ENCODE data around the gene GPD2. TPM values are rescaled to one million over a fixed set of nuclear protein-coding genes. Genes with fewer than 3 reads are reported as not detected.

Gene GPD2
- total and polyA plus RNA-seq, 2 of the 4 experiments (the other 2 are of a cell fraction) = 20.4 to 100 TPM

DNA sequence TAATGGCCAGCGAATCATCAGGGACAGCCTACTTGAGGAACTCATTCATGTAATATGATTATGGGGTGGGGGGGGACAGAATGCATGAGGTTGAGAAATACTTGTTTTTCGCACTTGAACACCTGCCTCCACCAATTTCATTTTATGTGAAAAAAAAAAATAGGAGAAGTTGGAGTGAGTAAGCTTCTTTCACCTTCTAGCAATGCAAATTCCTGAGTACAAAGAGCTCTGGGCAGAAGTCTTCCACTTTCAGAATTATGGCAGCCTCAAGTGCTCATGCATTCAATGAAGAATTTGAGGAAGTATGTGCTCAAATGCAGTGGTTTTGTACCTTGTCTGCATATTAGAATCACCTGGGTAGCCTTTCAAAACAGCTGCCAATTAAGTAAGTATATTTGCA is 40.1 kb upstream of the GPD2 start:
- no peak for DNase-seq
- Histone ChIP-seq H3K4me3 (ENCODE audit: insufficient read depth, low read depth, low read length) (no peak overlapping the region), H3K56ac (ENCODE audit: extremely low read depth, insufficient read depth, low read length) (no peak overlapping the region), H3K4me1 (ENCODE audit: control insufficient read depth, insufficient read depth, low read length) (peaks cover 5% of the 10 kb centered on the region), H2AK5ac (ENCODE audit: low read depth, low read length) (no peak overlapping the region), H3K14ac (replicated peaks; ENCODE audit: low read depth, low read length) (no peak overlapping the region), H2BK5ac (ENCODE audit: low read depth, low read length, poor library complexity, severe bottlenecking) (no peak overlapping the region), H2BK20ac (ENCODE audit: low read depth, low read length) (no peak overlapping the region), H3K9me3 (ENCODE audit: control insufficient read depth, insufficient read depth, low read length) (no peaks in the 10 kb centered on the region), H3K18ac (ENCODE audit: low read depth, low read length) (no peak overlapping the region), H3K4me2 (ENCODE audit: low read depth, low read length) (no peak overlapping the region), H2BK120ac (ENCODE audit: low read depth, low read length) (no peak overlapping the region), H3K79me1 (ENCODE audit: low read depth in 1 of 2, low read length in 2 of 2) (no peaks in the 10 kb centered on the region), H3K23ac (ENCODE audit: low read depth, low read length) (no peak overlapping the region), H3K4ac (ENCODE audit: low read depth, low read length) (no peak overlapping the region), H4K91ac (ENCODE audit: insufficient read depth, low read depth, low read length) (no peak overlapping the region), H2AK9ac (replicated peaks; ENCODE audit: low read depth, low read length, poor library complexity) (no peak overlapping the region), H2BK15ac (ENCODE audit: low read depth, low read length) (no peak overlapping the region), H3K9ac (ENCODE audit: low read depth, low read length) (no peak overlapping the region), H4K20me1 (ENCODE audit: insufficient read depth, low read length) (peaks cover 3% of the 10 kb centered on the region; the same call in 1 of the 2 replicates), H4K5ac (ENCODE audit: low read depth, low read length) (no peak overlapping the region), H2AFZ (replicated peaks; ENCODE audit: low read length, poor library complexity) (no peak overlapping the region), H3K9me1 (ENCODE audit: insufficient read depth, low read length) (peaks cover 4% of the 10 kb centered on the region; the same call in 1 of the 2 replicates), H3K27me3 (ENCODE audit: control insufficient read depth, insufficient read depth, low read length) (peaks cover 11% of the 10 kb centered on the region), H3K27ac (ENCODE audit: insufficient read depth, low read length) (no peak overlapping the region), H4K8ac (ENCODE audit: low read depth in 2 of 2, low read length in 2 of 2) (no peak overlapping the region), H3K36me3 (ENCODE audit: control insufficient read depth, insufficient read depth, low read length) (no peaks in the 10 kb centered on the region)
- no CpG with 5 or more reads among the region's 2 CpGs for WGBS, 2 experiments (ENCODE audit: extremely low coverage in 2 of 2, insufficient read length in 1 of 2)
- POLR2A ChIA-PET (ENCODE audit: unreplicated experiment) = no interaction called here
- in situ Hi-C loops (cut with MboI; ENCODE audit: low sequenced_read_pairs) (loop anchor here (5.0 kb wide), 1 partner anchor 49 kb away; no protein-coding TSS in a partner anchor), intact Hi-C loops (cut with micrococcal nuclease) (no loop called here), dilution Hi-C loops (cut with HindIII; ENCODE audit: low sequenced_read_pairs, unreplicated experiment) (no loop called here)
- ATAC-seq (ENCODE audit: low read depth) = no peak
- no TSS peak for BruUV-seq (replicated peaks)
- CTCF ChIA-PET = no interaction called here
- TF ChIP-seq RAD21 (IDR thresholded peaks at IDR 0.05; ENCODE audit: low read length) = no peak
- TF ChIP-seq CHD1 (IDR thresholded peaks at IDR 0.05; ENCODE audit: low read depth, low read length) = no peak
- no peak for TF ChIP-seq MAFK (IDR thresholded peaks at IDR 0.05; ENCODE audit: low read depth, low read length)
- TF ChIP-seq, protein P1, sequence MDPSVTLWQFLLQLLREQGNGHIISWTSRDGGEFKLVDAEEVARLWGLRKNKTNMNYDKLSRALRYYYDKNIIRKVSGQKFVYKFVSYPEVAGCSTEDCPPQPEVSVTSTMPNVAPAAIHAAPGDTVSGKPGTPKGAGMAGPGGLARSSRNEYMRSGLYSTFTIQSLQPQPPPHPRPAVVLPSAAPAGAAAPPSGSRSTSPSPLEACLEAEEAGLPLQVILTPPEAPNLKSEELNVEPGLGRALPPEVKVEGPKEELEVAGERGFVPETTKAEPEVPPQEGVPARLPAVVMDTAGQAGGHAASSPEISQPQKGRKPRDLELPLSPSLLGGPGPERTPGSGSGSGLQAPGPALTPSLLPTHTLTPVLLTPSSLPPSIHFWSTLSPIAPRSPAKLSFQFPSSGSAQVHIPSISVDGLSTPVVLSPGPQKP (IDR thresholded peaks at IDR 0.05; ENCODE audit: borderline replicate concordance, low read depth, low read length) = no peak
- TF ChIP-seq, protein P2, sequence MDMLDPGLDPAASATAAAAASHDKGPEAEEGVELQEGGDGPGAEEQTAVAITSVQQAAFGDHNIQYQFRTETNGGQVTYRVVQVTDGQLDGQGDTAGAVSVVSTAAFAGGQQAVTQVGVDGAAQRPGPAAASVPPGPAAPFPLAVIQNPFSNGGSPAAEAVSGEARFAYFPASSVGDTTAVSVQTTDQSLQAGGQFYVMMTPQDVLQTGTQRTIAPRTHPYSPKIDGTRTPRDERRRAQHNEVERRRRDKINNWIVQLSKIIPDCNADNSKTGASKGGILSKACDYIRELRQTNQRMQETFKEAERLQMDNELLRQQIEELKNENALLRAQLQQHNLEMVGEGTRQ (IDR thresholded peaks at IDR 0.05; ENCODE audit: low read depth, low read length) = no peak
- no peak for TF ChIP-seq POLR2A (IDR thresholded peaks at IDR 0.05; ENCODE audit: low read depth, low read length)
- TF ChIP-seq FOS (IDR thresholded peaks at IDR 0.05; ENCODE audit: low read depth, low read length) = no peak
- TF ChIP-seq SMC3 (IDR thresholded peaks at IDR 0.05; ENCODE audit: low read depth, low read length) = no peak
- TF ChIP-seq NFE2L2 (IDR thresholded peaks at IDR 0.05; ENCODE audit: low read depth, low read length) = no peak

Data from IMR-90 (cell line).